H9 (cell line): ENCODE measurements around the gene ZMIZ1. TPM values are rescaled to one million over a fixed set of nuclear protein-coding genes. Genes with fewer than 3 reads are reported as not detected.

Source experiments
- DNase-seq: peaks from one replicate; pipeline ENCODE4 v3.0.0-alpha.2; 2017
- H2AFZ ChIP-seq: one replicate; pipeline ENCODE4 v1.6.1; 2013; ENCODE audit warnings: mild to moderate bottlenecking, low read length, control low read depth, moderate library complexity
- H2AK5ac ChIP-seq: 2 replicates; pipeline ENCODE4 v1.6.1; 2013; ENCODE audit warnings: low read length, control low read depth, mixed read lengths; ENCODE audit not compliant: insufficient read length
- H2BK120ac ChIP-seq: one replicate; pipeline ENCODE4 v1.6.1; 2013; ENCODE audit warnings: low read depth, mild to moderate bottlenecking, low read length, control low read depth, inconsistent platforms; ENCODE audit not compliant: poor library complexity, severe bottlenecking
- H2BK12ac ChIP-seq: 2 replicates; pipeline ENCODE4 v1.6.1; 2013; ENCODE audit warnings: low read length, control low read depth, mixed read lengths, low read depth; ENCODE audit not compliant: insufficient read length
- H2BK15ac ChIP-seq: 2 replicates; pipeline ENCODE4 v1.6.1; 2013; ENCODE audit warnings: low read depth, low read length, control low read depth
- H2BK20ac ChIP-seq: one replicate; pipeline ENCODE4 v1.6.1; 2013; ENCODE audit warnings: low read depth, mild to moderate bottlenecking, low read length, control low read depth, inconsistent platforms; ENCODE audit not compliant: poor library complexity, severe bottlenecking
- H2BK5ac ChIP-seq: 2 replicates; pipeline ENCODE4 v1.6.1; 2013; ENCODE audit warnings: low read length, control low read depth, mixed read lengths; ENCODE audit not compliant: insufficient read length
- H3K14ac ChIP-seq: 2 replicates; pipeline ENCODE4 v1.6.1; 2013; ENCODE audit warnings: low read length, control low read depth; ENCODE audit not compliant: insufficient read depth
- H3K18ac ChIP-seq: 2 replicates; pipeline ENCODE4 v1.6.1; 2013; ENCODE audit warnings: low read depth, mild to moderate bottlenecking, mixed read lengths, low read length, control low read depth; ENCODE audit not compliant: insufficient read length
- H3K23ac ChIP-seq: 2 replicates; pipeline ENCODE4 v1.6.1; 2013; ENCODE audit warnings: low read length, control low read depth, mixed read lengths, low read depth; ENCODE audit not compliant: insufficient read length
- H3K23me2 ChIP-seq: 2 replicates; pipeline ENCODE4 v1.6.1; 2013; ENCODE audit warnings: low read depth, mild to moderate bottlenecking, mixed read lengths, low read length, control low read depth; ENCODE audit not compliant: insufficient read length, poor library complexity, severe bottlenecking
- H3K27ac ChIP-seq: 2 replicates; pipeline ENCODE4 v1.5.1; 2013; ENCODE audit warnings: low read length, control low read depth, mixed read lengths, low read depth; ENCODE audit not compliant: insufficient read length
- H3K27me3 ChIP-seq: 2 replicates; pipeline ENCODE4 v1.6.1; 2013; ENCODE audit warnings: low read length, control low read depth, inconsistent platforms; ENCODE audit not compliant: insufficient read depth
- H3K4ac ChIP-seq: 2 replicates; pipeline ENCODE4 v1.6.1; 2013; ENCODE audit warnings: low read depth, mild to moderate bottlenecking, control low read depth, inconsistent platforms, low read length, moderate library complexity
- H3K4me1 ChIP-seq: 2 replicates; pipeline ENCODE4 v1.6.1; 2013; ENCODE audit warnings: low read length, control low read depth, inconsistent platforms; ENCODE audit not compliant: insufficient read depth
- H3K4me2 ChIP-seq: 2 replicates; pipeline ENCODE4 v1.6.1; 2013; ENCODE audit warnings: low read length, control low read depth, mixed read lengths; ENCODE audit not compliant: insufficient read length, insufficient read depth
- H3K56ac ChIP-seq: 2 replicates; pipeline ENCODE4 v1.6.1; 2013; ENCODE audit warnings: low read depth, mild to moderate bottlenecking, mixed read lengths, low read length, control low read depth; ENCODE audit not compliant: insufficient read length
- H3K79me1 ChIP-seq: 2 replicates; pipeline ENCODE4 v1.6.1; 2013; ENCODE audit warnings: low read depth, mild to moderate bottlenecking, moderate library complexity, low read length, control low read depth, inconsistent platforms; ENCODE audit not compliant: insufficient read depth, poor library complexity, severe bottlenecking
- H3K79me2 ChIP-seq: 2 replicates; pipeline ENCODE4 v1.6.1; 2013; ENCODE audit warnings: low read length, control low read depth, inconsistent platforms; ENCODE audit not compliant: insufficient read depth
- H3K9ac ChIP-seq: 2 replicates; pipeline ENCODE4 v1.6.1; 2013; ENCODE audit warnings: low read length, control low read depth, mixed read lengths; ENCODE audit not compliant: insufficient read length; ENCODE audit errors: extremely low read depth
- H3K9me3 ChIP-seq: one replicate; pipeline ENCODE4 v1.6.1; 2013; ENCODE audit warnings: low read depth, low read length, inconsistent platforms; ENCODE audit not compliant: control insufficient read depth
- H3T11ph ChIP-seq: one replicate; pipeline ENCODE4 v1.6.1; 2013; ENCODE audit warnings: mild to moderate bottlenecking, low read length, control low read depth, inconsistent platforms
- H4K20me1 ChIP-seq: one replicate; pipeline ENCODE4 v1.6.1; 2013; ENCODE audit not compliant: control insufficient read depth, insufficient read length, insufficient read depth
- H4K5ac ChIP-seq: 2 replicates; pipeline ENCODE4 v1.6.1; 2013; ENCODE audit warnings: low read depth, mild to moderate bottlenecking, mixed read lengths, low read length, control low read depth; ENCODE audit not compliant: insufficient read length
- H4K8ac ChIP-seq: replicated peaks from 2 replicates; pipeline ENCODE4 v1.6.1; 2013; ENCODE audit warnings: low read length, control low read depth, mixed read lengths, low read depth; ENCODE audit not compliant: insufficient read length
- H4K91ac ChIP-seq: 2 replicates; pipeline ENCODE4 v1.6.1; 2013; ENCODE audit warnings: low read depth, mild to moderate bottlenecking, moderate library complexity, mixed read lengths, low read length, control low read depth; ENCODE audit not compliant: insufficient read length
- H3K27ac Mint-ChIP-seq, 3 experiments: 2 replicates in 2 of 3; 3 replicates in 1 of 3; pipeline ENCODE4 v1.8.0; 2020 to 2021; ENCODE audit warnings: mixed read lengths in 3 of 3, mild to moderate bottlenecking in 1 of 3, moderate library complexity in 1 of 3
- H3K27me3 Mint-ChIP-seq: 2 replicates; pipeline ENCODE4 v1.8.0; 2021; ENCODE audit warnings: low read depth, mild to moderate bottlenecking, moderate library complexity, mixed read lengths
- H3K36me3 Mint-ChIP-seq, 3 experiments: 2 replicates in 2 of 3; 3 replicates in 1 of 3; pipeline ENCODE4 v1.8.0; 2020 to 2021; ENCODE audit warnings: low read depth in 3 of 3, mixed read lengths in 3 of 3; ENCODE audit not compliant: insufficient read depth in 1 of 3
- H3K4me1 Mint-ChIP-seq, 2 experiments: 2 replicates each; pipeline ENCODE4 v1.8.0; 2020; ENCODE audit warnings: mixed read lengths in 2 of 2
- H3K4me3 Mint-ChIP-seq, 2 experiments: 2 replicates in 1 of 2; 3 replicates in 1 of 2; pipeline ENCODE4 v1.8.0; 2020 to 2021; ENCODE audit warnings: mild to moderate bottlenecking in 2 of 2, mixed read lengths in 2 of 2, moderate library complexity in 1 of 2
- H3K9me3 Mint-ChIP-seq, 2 experiments: 2 replicates in 1 of 2; 3 replicates in 1 of 2; pipeline ENCODE4 v1.8.0; 2020; ENCODE audit warnings: mild to moderate bottlenecking in 2 of 2, mixed read lengths in 2 of 2, moderate library complexity in 1 of 2
- CTCF ChIP-seq: fragments of 200-600 bp; sonication (generic); conservative IDR thresholded peaks from 3 replicates; pipeline ENCODE4 v1.8.0; 2021; ENCODE audit warnings: antibody characterized with exemption, mild to moderate bottlenecking
- WGBS: extraction: QIAGEN DNeasy Blood & Tissue Kit; methylation state at CpG from one replicate; pipeline ENCODE4 v1.1.7; 2013; ENCODE audit warnings: missing lambda C conversion rate, low lambda C conversion rate, mixed read lengths; ENCODE audit not compliant: insufficient read length; ENCODE audit errors: extremely low coverage; 5-methylcytosine and 5-hydroxymethylcytosine counted together
- total RNA-seq: library from RNA; stranded (reverse); gene quantifications from 2 replicates; pipeline ENCODE4 v1.2.1, GENCODE V29; 2021

The ZMIZ1 gene
- total RNA-seq, 1 experiment from 2014 or later: 36.9 TPM

DNA sequence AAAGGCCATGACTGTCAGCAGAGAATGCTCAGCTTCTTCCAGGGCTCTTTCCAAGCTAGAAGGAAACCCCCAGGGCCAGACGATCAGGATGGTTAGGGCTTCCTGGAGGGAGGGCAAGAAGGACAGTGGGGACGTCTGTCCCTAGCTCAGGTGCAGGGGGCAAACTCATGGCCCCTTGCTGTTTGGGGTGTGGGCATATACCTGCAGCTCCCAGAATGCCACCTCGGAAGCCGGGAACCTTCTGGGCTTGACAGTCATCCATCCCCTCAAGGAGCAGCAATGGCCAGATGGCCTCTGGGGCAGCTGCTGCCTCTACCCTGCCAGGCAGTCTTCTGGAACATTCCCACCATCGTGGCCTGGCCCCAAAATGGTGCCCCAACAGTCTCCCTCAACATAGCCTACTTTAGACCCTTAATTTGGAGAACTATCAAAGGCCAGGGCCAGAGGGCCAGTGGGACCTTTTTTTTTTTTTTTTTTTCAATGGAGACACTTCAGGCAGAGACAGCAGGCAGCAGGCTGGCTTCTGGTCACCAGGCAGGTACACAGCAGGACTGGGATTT lies 40.2 kb upstream of the ZMIZ1 start:
- H4K20me1 ChIP-seq: peaks cover 3% of the 10 kb centered on the region

More for the DNA sequence above, 40.2 kb upstream of the ZMIZ1 start:
- DNase-seq: no peak
- Histone ChIP-seq H2AK5ac (no peak overlapping the region), H4K91ac (no peak overlapping the region), H3K23me2 (no peaks in the 10 kb centered on the region), H3K79me1 (no peaks in the 10 kb centered on the region), H3T11ph (no peak overlapping the region), H3K27ac (no peak overlapping the region), H3K4me2 (no peak overlapping the region), H3K4ac (no peak overlapping the region), H4K8ac (no peak overlapping the region), H3K23ac (no peak overlapping the region), H3K9me3 (no peaks in the 10 kb centered on the region), H2BK15ac (no peak overlapping the region), H2BK12ac (no peak overlapping the region), H3K9ac (no peak overlapping the region), H3K79me2 (no peaks in the 10 kb centered on the region), H3K4me1 (no peaks in the 10 kb centered on the region), H3K18ac (no peak overlapping the region), H3K27me3 (no peaks in the 10 kb centered on the region), H2BK5ac (no peak overlapping the region), H3K14ac (no peak overlapping the region), H2AFZ (no peak overlapping the region), H2BK120ac (no peak overlapping the region), H2BK20ac (no peak overlapping the region), H3K56ac (no peak overlapping the region), H4K5ac (no peak overlapping the region)
- WGBS: no CpG with 5 or more reads among the region's 5 CpGs
- H3K36me3 Mint-ChIP-seq: no peaks in the 10 kb centered on the region
- no peak overlapping the region for H3K4me3 Mint-ChIP-seq
- no peak for TF ChIP-seq CTCF
- peaks cover 4 to 9% of the 10 kb centered on the region in 2 experiments for H3K4me1 Mint-ChIP-seq
- H3K27ac Mint-ChIP-seq: no peak overlapping the region
- H3K9me3 Mint-ChIP-seq: no peaks in the 10 kb centered on the region; a peak in 1 of 5 replicates
- H3K27me3 Mint-ChIP-seq: peaks cover 6% of the 10 kb centered on the region; the same call in 1 of the 2 replicates
